Raji (cell line): ENCODE data around the gene BLID.

Source experiments
- POLR2A ChIP-seq: IDR thresholded peaks from 2 replicates; pipeline ENCODE4 v1.6.1; 2011; ENCODE audit warnings: low read depth, low read length, control low read depth; ENCODE audit not compliant: insufficient read depth

The BLID gene

GRCh38 chr11:122089111-122089510 lies 26.9 kb downstream of the BLID start:
- TF ChIP-seq POLR2A, result no peak

DNA sequence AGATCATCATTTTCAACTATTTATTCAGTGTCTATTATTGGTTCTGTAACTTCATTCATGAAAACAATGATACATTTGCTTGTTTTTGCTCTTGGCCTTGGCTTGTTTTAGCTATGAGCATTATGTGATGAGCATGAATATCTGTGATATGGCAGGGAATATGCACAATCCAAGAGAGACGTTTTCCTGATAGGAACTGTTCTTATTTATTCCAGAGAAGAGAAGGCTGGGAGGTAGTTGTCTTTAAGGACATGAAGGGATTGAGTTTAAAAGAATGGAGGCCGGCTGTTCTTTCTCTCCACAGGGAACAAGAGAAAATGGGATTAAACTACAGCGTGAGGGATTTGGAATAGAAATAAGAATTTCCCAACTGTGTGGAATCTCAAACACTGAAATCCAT lies 30.3 kb downstream of the BLID start:
- TF ChIP-seq POLR2A, result no peak

DNA sequence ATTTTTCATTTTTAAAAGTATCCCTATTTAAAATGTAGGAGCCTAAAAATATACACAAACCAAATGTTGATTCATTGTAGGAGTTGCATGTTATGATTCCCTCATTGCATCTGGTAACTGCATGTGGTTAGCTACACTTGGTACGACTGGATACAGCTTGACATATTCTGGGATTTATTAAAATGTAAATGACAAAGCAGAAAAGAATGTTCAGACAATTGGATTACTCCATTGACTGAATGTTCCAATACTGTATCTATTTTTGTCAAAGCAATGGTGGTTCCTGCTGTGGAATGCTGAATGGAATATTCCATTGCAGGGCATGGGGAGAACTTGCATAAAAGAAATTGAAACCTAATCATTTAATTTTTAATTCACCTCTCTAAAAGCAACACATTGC lies 30.8 kb downstream of the BLID start:
- TF ChIP-seq POLR2A, result no peak

GRCh38 chr11:122082205-122082604 lies 33.8 kb downstream of the BLID start:
- TF ChIP-seq POLR2A, result no peak

- TF ChIP-seq POLR2A, result no peak
Observed at GRCh38 chr11:122081073-122081472, 34.9 kb downstream of the BLID start.

DNA sequence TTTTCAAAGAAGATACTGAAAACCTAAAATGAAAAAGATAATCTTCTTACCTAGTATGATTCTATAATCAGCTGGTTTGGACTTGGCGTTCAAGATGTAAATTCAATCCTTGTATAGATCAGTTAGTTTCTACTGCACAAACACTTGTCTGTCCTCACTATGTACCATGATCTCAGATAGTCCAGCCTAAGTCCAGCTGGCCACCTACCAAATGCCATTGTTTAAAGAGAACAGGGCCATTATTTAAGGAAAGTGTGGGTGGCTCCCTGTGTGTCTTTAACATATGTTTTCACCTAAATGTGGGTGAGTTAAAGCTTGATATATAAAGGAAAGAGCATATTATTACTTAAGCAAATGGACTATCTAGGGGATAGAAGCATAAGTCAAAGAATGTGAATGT lies 38.6 kb downstream of the BLID start:
- TF ChIP-seq POLR2A, result no peak

DNA sequence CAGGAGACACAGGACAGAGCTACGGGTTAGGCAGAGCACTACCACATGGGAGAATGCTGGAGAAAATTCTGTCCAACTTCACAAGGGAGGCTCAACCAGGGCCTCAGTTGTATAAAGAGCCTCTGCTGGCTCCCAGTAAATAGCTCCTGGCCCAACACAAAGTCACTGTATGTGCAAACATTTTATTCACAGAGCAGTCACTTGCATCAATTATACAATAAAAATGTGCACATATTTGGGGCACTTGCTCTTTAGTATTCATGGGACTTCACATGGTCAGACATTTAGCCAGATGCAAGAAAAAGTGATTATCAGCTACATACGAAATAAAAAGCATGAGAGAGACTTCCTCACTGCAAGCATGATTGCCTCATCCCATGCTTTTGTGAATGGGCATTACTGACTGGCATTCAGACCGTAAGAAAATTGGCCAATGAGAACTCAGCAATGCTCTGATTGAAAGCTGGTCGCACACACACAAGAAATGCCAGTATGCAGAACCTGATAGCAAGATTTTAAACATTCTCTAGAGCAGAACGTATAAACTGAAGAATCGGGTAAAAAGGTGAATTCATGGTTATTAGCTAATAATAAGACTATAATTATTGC lies 39.4 kb downstream of the BLID start:
- TF ChIP-seq POLR2A, result no peak

GRCh38 chr11:122075016-122075415 lies 41.0 kb downstream of the BLID start:
- no peak for TF ChIP-seq POLR2A

DNA sequence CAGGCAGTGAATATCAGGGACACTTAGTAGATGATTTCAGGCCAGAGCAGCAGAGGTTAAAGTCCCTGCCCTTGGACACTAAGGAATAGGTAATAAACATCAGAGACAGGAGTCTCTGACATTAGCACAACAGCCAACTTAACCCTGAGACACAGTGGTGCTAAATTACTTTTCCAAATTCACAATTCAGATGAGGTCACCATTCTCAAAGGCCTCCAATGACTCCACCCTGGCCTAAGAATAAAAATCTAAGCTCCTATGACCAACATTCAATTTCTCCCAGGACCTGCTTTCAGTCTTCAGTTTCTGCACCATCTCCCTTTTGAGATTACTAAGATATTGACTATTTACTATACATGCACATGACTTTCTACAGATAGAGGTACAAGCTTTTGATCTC lies 42.0 kb downstream of the BLID start:
- TF ChIP-seq POLR2A, result no peak

DNA sequence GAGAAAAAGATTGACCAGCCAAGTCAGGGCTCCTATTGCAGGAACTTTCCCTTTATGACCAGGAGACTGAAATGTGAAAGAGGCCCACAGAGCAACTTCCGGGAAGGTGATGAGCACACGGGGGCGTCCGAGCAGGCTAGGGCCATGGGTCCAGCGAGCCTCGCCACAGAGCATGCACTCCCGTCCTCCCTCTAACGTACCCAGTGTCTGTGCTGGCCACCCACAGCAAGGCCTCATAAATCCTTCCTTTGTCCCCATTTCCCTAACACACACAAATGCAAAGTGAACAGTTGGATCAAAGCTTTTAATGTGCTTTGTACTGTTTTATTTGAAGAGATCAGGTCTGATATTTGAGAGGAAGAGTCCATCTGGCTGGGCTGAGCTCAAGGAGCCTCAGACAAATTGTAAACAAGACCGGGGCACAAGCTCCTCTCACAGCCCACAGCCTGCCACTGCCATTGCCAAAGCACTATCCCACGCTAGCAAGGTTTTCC lies 44.3 kb downstream of the BLID start:
- TF ChIP-seq POLR2A, result no peak

- no peak for TF ChIP-seq POLR2A
Observed at GRCh38 chr11:122069707-122070360, 46.2 kb downstream of the BLID start.

- TF ChIP-seq POLR2A, result no peak
Observed at GRCh38 chr11:122068837-122069236, 47.2 kb downstream of the BLID start.

DNA sequence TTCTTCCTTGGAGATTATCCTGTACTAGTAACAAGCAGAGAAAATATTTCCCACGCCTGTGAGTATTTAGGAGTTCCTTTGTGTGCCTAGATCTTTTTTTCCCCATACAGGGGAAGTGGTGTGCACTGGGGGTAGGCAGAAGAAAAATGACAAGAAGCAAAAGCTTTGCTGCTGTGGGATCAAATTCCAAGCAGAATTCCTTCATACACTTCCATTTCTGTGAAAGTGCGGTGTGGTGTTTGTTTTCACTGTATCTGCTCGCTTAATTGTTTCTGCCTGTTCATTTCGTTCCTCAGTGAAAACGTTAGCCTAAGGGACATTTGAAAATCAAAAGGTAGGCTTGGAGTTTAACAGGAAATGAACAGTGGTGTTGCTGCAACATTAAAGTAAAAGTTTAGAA lies 47.9 kb downstream of the BLID start:
- no peak for TF ChIP-seq POLR2A
